GM12878 (cell line): ENCODE measurements around the gene AMBRA1. TPM values are rescaled to one million over a fixed set of nuclear protein-coding genes. Genes with fewer than 3 reads are reported as not detected.

Source experiments
- ATAC-seq: fragments of 200-7000 bp; cut with Tn5 transposase; 3 replicates; pipeline ENCODE4 v1.9.1; 2020; ENCODE audit warnings: mild to moderate bottlenecking, moderate library complexity
- BruUV-seq: library from RNA; stranded (reverse); fragments of 400-500 nt; replicated peaks from 2 replicates; lab custom pipeline; 2021; lab: Mats Ljungman, UMichigan
- CTCF ChIA-PET: fragments of 300-600 bp; sonication (Branson Sonifier 250); formaldehyde crosslinking; extraction: SDS; loops from one replicate; lab custom pipeline; 2021; ENCODE audit warnings: inconsistent platforms; lab: Yijun Ruan, JAX
- POLR2A ChIA-PET: fragments of 350-600 bp; formaldehyde crosslinking; extraction: SDS; loops from one replicate; lab custom pipeline; 2021; ENCODE audit warnings: inconsistent platforms; lab: Charles Lee
- RAD21 ChIA-PET: fragments of 300-600 bp; sonication (Branson Sonifier 250); formaldehyde crosslinking; loops from one replicate; lab custom pipeline; 2023; ENCODE audit warnings: antibody characterized with exemption; ENCODE audit not compliant: unreplicated experiment; lab: Charles Lee
- SMC1A ChIA-PET: fragments of 300-600 bp; sonication (Branson Sonifier 250); formaldehyde crosslinking; loops from one replicate; lab custom pipeline; 2023; ENCODE audit not compliant: unreplicated experiment, uncharacterized antibody; lab: Charles Lee
- DNase-seq: peaks from one replicate; pipeline ENCODE4 v3.0.0-alpha.2; 2011; ENCODE audit warnings: low read depth, low spot score
- FAIRE-seq: peaks from 3 replicates; lab custom pipeline; 2011; peaks lifted over from hg19 to GRCh38; lab: Jason Lieb, UNC
- H2AFZ ChIP-seq: 2 replicates; pipeline ENCODE4 v1.6.0; 2011; ENCODE audit warnings: low read depth, low read length, control low read depth; ENCODE audit not compliant: control insufficient read depth
- H3K27ac ChIP-seq: 2 replicates; pipeline ENCODE4 v1.5.1; 2011; ENCODE audit warnings: control low read depth; ENCODE audit not compliant: control insufficient read depth, insufficient read depth
- H3K27me3 ChIP-seq, 2 experiments: replicated peaks in 1 of 2; 2 replicates each; pipeline versions ENCODE4 v1.6.0 to v1.6.1; 2011; ENCODE audit warnings: low read length in 1 of 2; ENCODE audit not compliant: control insufficient read depth in 2 of 2, insufficient read depth in 2 of 2
- H3K36me3 ChIP-seq, 2 experiments: 2 replicates each; pipeline ENCODE4 v1.5.1; 2011; ENCODE audit warnings: low read length in 1 of 2; ENCODE audit not compliant: control insufficient read depth in 2 of 2, insufficient read depth in 2 of 2
- H3K4me1 ChIP-seq: 2 replicates; pipeline ENCODE4 v1.6.1; 2011; ENCODE audit warnings: mild to moderate bottlenecking, low read length, moderate library complexity, mixed read lengths; ENCODE audit not compliant: control insufficient read depth, insufficient read depth
- H3K4me2 ChIP-seq: 2 replicates; pipeline ENCODE4 v1.6.0; 2011; ENCODE audit warnings: control low read depth; ENCODE audit not compliant: control insufficient read depth, insufficient read depth
- H3K4me3 ChIP-seq: fragments of 200-600 bp; sonication (generic); 2 replicates; pipeline ENCODE4 v1.5.1; 2016
- H3K79me2 ChIP-seq: 2 replicates; pipeline ENCODE4 v1.6.0; 2011; ENCODE audit warnings: low read length; ENCODE audit not compliant: control insufficient read depth, insufficient read depth
- H3K9ac ChIP-seq: 2 replicates; pipeline ENCODE4 v1.8.0; 2011; ENCODE audit warnings: low read length, control low read depth, mixed read lengths; ENCODE audit not compliant: control insufficient read depth, insufficient read depth
- H3K9me3 ChIP-seq: replicated peaks from 3 replicates; pipeline ENCODE4 v1.5.1; 2011; ENCODE audit warnings: mild to moderate bottlenecking, low read length; ENCODE audit not compliant: control insufficient read depth, insufficient read depth
- H4K20me1 ChIP-seq: 2 replicates; pipeline ENCODE4 v1.6.0; 2011; ENCODE audit not compliant: control insufficient read depth, insufficient read depth
- ATF3 ChIP-seq: IDR thresholded peaks from 2 replicates; pipeline ENCODE4 v1.6.1; 2011; ENCODE audit warnings: low read depth, mild to moderate bottlenecking, low read length, moderate library complexity, borderline replicate concordance; ENCODE audit errors: extremely low read depth
- CBFB ChIP-seq: IDR thresholded peaks from 2 replicates; pipeline ENCODE4 v1.6.1; 2016; ENCODE audit warnings: antibody characterized with exemption, low read depth
- ETV6 ChIP-seq, 2 experiments: fragments of 450-650 bp in 1 of 2; IDR thresholded peaks in 1 of 2; conservative IDR thresholded peaks in 1 of 2; 2 replicates each; pipeline ENCODE4 v1.6.1; 2014; ENCODE audit warnings: antibody characterized with exemption in 1 of 2, borderline replicate concordance in 1 of 2, low read depth in 1 of 2, mild to moderate bottlenecking in 1 of 2, moderate library complexity in 1 of 2
- JUNB ChIP-seq: IDR thresholded peaks from 2 replicates; pipeline ENCODE4 v1.6.1; 2016; ENCODE audit warnings: antibody characterized with exemption, mild to moderate bottlenecking
- NFYB ChIP-seq: IDR thresholded peaks from 2 replicates; pipeline ENCODE4 v1.6.1; 2011; ENCODE audit warnings: low read depth, mild to moderate bottlenecking, low read length, improper control_type of control experiment, moderate library complexity; ENCODE audit not compliant: insufficient read depth
- POU2F2 ChIP-seq: IDR thresholded peaks from 3 replicates; pipeline ENCODE4 v1.6.1; 2011; ENCODE audit warnings: low read depth, mild to moderate bottlenecking, low read length, borderline replicate concordance
- RELA ChIP-seq: fragments of 450-650 bp; IDR thresholded peaks from 2 replicates; pipeline ENCODE4 v1.8.0; 2014; ENCODE audit warnings: borderline replicate concordance; ENCODE audit not compliant: partially characterized antibody
- SMARCA5 ChIP-seq: fragments of 450-650 bp; IDR thresholded peaks from 2 replicates; pipeline ENCODE4 v1.6.1; 2017; ENCODE audit warnings: mild to moderate bottlenecking
- SPI1 ChIP-seq: IDR thresholded peaks from 2 replicates; pipeline ENCODE4 v1.6.1; 2011; ENCODE audit warnings: low read depth, mild to moderate bottlenecking, low read length, moderate library complexity, borderline replicate concordance; ENCODE audit not compliant: insufficient read depth
- TAF1 ChIP-seq: IDR thresholded peaks from 2 replicates; pipeline ENCODE4 v1.6.1; 2011; ENCODE audit warnings: mild to moderate bottlenecking, low read depth, low read length, borderline replicate concordance
- ZBED1 ChIP-seq: IDR thresholded peaks from 2 replicates; pipeline ENCODE4 v1.6.1; 2016; ENCODE audit warnings: borderline replicate concordance
- WGBS: methylation state at CpG from one replicate; pipeline ENCODE4 v1.1.6; 2016; ENCODE audit warnings: low lambda C conversion rate; ENCODE audit not compliant: insufficient replicate concordance, insufficient coverage; ENCODE audit errors: missing lambda C conversion rate; 5-methylcytosine and 5-hydroxymethylcytosine counted together
- in situ Hi-C: fragments of 300-500 bp; cut with MboI; formaldehyde crosslinking; loops from 9 replicates; pipeline ENCODE4 v1.14.3; 2018; ENCODE audit warnings: mixed read lengths
- intact Hi-C: fragments of 100-400 bp; cut with micrococcal nuclease; formaldehyde crosslinking; loops from one replicate; pipeline ENCODE4 v1.14.2; 2022; ENCODE audit not compliant: unreplicated experiment
- polyA plus RNA-seq, 11 experiments: library from polyadenylated mRNA; depleted of rRNA in 4 of 11; unstranded in 6 of 11; stranded (reverse) in 5 of 11; fragments of >200 nt; fragmentation: Nextera tagmentation in 4 of 11; fragmentation: Illumina TruSeq in 1 of 11; extraction: Ambion mirVana in 4 of 11; extraction: Trizol in 1 of 11; gene quantifications; 1 replicate in 1 of 11; 2 replicates in 10 of 11; pipeline versions ENCODE4 v1.2.1 to v1.2.3, GENCODE V29; 2011 to 2016; ENCODE audit warnings: inconsistent platforms in 2 of 11, missing spikeins in 2 of 11, low read depth in 1 of 11
- total RNA-seq, 4 experiments: library from RNA; depleted of rRNA in 3 of 4; stranded (reverse); fragments of >200 nt in 3 of 4; fragmentation: Illumina TruSeq in 1 of 4; extraction: Trizol in 1 of 4; gene quantifications; 2 replicates each; pipeline versions ENCODE4 v1.2.1 to v1.2.3, GENCODE V29; 2013 to 2021
- TF ChIP-seq, protein P1 (sequence below): fragments of 450-650 bp; IDR thresholded peaks from 2 replicates; pipeline ENCODE4 v1.6.1; 2017; ENCODE audit warnings: borderline replicate concordance
- TF ChIP-seq, protein P2 (sequence below): fragments of 150-350 bp; IDR thresholded peaks from 2 replicates; pipeline ENCODE4 v1.6.1; 2014; ENCODE audit warnings: mild to moderate bottlenecking, low read depth, low read length

The AMBRA1 gene
- total and polyA plus RNA-seq, 10 of the 15 experiments (the other 5 are each of a cell fraction or from before 2014, with no cell fraction given), result 0.57 to 34.3 (median 13.7) TPM

- 85% methylated on average over 7 of the region's 7 CpGs for WGBS
- Histone ChIP-seq H3K4me1 (no peaks in the 10 kb centered on the region), H3K27me3 (no peaks in the 10 kb centered on the region), H3K79me2 (no peaks in the 10 kb centered on the region), H2AFZ (no peak overlapping the region), H4K20me1 (no peaks in the 10 kb centered on the region), H3K36me3 (peaks cover 13 to 20% of the 10 kb centered on the region in 2 experiments), H3K4me2 (no peak overlapping the region), H3K9ac (no peak overlapping the region), H3K9me3 (no peaks in the 10 kb centered on the region), H3K4me3 (no peak overlapping the region), H3K27ac (no peak overlapping the region)
- ChIA-PET CTCF (interaction anchor here (0.8 to 1.3 kb wide), 2 partner anchors 14 to 111 kb away, joined by 3 read pairs; no protein-coding TSS in a partner anchor), RAD21 (no interaction called here), POLR2A (interaction anchor here (1.2 kb wide), 1 partner anchor 18 kb away, joined by 3 read pairs; no protein-coding TSS in a partner anchor), SMC1A (no interaction called here)
- BruUV-seq, result no TSS peak
- in situ Hi-C loops, result no loop called here
- ATAC-seq, result no peak
- no peak for DNase-seq
- FAIRE-seq, result no peak
- no peak for TF ChIP-seq JUNB
- TF ChIP-seq NFYB, result no peak
- TF ChIP-seq ATF3, result no peak
- intact Hi-C loops, result no loop called here
Observed at GRCh38 chr11:46417711-46418110, 176.1 kb downstream of the AMBRA1 start.

GRCh38 chr11:46414879-46415278, 178.9 kb downstream of the AMBRA1 start:
- no peak overlapping the region for H2AFZ ChIP-seq
- H3K36me3 ChIP-seq, result peaks cover 12 to 18% of the 10 kb centered on the region in 2 experiments
- ChIA-PET POLR2A (no interaction called here), SMC1A (interaction anchor here (0.8 kb wide), 1 partner anchor 108 kb away, joined by 4 read pairs; no protein-coding TSS in a partner anchor), RAD21 (no interaction called here), CTCF (interaction anchor here (1.1 kb wide), 1 partner anchor 22 kb away, joined by 4 read pairs; no protein-coding TSS in a partner anchor)
- H3K4me2 ChIP-seq, result no peak overlapping the region
- intact Hi-C loops (no loop called here), in situ Hi-C loops (no loop called here)
- no peaks in the 10 kb centered on the region for H3K79me2 ChIP-seq
- no peaks in the 10 kb centered on the region for H3K4me1 ChIP-seq
- no peak overlapping the region for H3K27ac ChIP-seq
- FAIRE-seq (no peak), ATAC-seq (no peak), DNase-seq (no peak)
- WGBS, result 32% methylated on average over 3 of the region's 3 CpGs
- H3K27me3 ChIP-seq, result no peaks in the 10 kb centered on the region
- no TSS peak for BruUV-seq
- no peak overlapping the region for H3K9ac ChIP-seq
- H3K9me3 ChIP-seq, result no peaks in the 10 kb centered on the region
- no peaks in the 10 kb centered on the region for H4K20me1 ChIP-seq
- no peak overlapping the region for H3K4me3 ChIP-seq
- TF ChIP-seq, protein P1, sequence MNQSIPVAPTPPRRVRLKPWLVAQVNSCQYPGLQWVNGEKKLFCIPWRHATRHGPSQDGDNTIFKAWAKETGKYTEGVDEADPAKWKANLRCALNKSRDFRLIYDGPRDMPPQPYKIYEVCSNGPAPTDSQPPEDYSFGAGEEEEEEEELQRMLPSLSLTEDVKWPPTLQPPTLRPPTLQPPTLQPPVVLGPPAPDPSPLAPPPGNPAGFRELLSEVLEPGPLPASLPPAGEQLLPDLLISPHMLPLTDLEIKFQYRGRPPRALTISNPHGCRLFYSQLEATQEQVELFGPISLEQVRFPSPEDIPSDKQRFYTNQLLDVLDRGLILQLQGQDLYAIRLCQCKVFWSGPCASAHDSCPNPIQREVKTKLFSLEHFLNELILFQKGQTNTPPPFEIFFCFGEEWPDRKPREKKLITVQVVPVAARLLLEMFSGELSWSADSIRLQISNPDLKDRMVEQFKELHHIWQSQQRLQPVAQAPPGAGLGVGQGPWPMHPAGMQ, result no peak
- TF ChIP-seq SMARCA5 (no peak), RELA (no peak), SPI1 (no peak), TAF1 (no peak), ZBED1 (no peak), POU2F2 (no peak), ETV6 (conservative IDR thresholded peaks at IDR 0.05 in 1 of 2, IDR thresholded peaks at IDR 0.05 in 1 of 2; ENCODE audit: borderline replicate concordance in 1 of 2, low read depth in 1 of 2) (no peak), CBFB (no peak)
- TF ChIP-seq, protein P2, sequence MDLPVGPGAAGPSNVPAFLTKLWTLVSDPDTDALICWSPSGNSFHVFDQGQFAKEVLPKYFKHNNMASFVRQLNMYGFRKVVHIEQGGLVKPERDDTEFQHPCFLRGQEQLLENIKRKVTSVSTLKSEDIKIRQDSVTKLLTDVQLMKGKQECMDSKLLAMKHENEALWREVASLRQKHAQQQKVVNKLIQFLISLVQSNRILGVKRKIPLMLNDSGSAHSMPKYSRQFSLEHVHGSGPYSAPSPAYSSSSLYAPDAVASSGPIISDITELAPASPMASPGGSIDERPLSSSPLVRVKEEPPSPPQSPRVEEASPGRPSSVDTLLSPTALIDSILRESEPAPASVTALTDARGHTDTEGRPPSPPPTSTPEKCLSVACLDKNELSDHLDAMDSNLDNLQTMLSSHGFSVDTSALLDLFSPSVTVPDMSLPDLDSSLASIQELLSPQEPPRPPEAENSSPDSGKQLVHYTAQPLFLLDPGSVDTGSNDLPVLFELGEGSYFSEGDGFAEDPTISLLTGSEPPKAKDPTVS, result no peak
